ENCODE results near the gene ABCC1.

ABCC1 gene

GRCh38 chr16:15942931-15943690 lies 6.3 kb upstream of the ABCC1 start:
- no peak overlapping the region for H3K27ac ChIP-seq (ENCODE audit: insufficient read depth, low read length, poor library complexity, severe bottlenecking)
- H3K27me3 ChIP-seq (replicated peaks; ENCODE audit: control insufficient read depth, insufficient read depth, low read length, poor library complexity, severe bottlenecking): no peaks in the 10 kb centered on the region
- no peaks in the 10 kb centered on the region for H3K9me3 ChIP-seq (ENCODE audit: control insufficient read depth, low read length)
- no peaks in the 10 kb centered on the region for H3K36me3 ChIP-seq (ENCODE audit: control insufficient read depth, insufficient read depth, low read length)
- H3K4me3 ChIP-seq (ENCODE audit: insufficient read depth, low read depth, low read length, poor library complexity, severe bottlenecking): no peak overlapping the region
- no peaks in the 10 kb centered on the region for H3K4me1 ChIP-seq (ENCODE audit: control insufficient read depth, insufficient read depth, low read length, poor library complexity, severe bottlenecking)
- no peak for DNase-seq

- Histone ChIP-seq H3K4me1 (ENCODE audit: control insufficient read depth, insufficient read depth, low read length, poor library complexity, severe bottlenecking) (peaks cover 2% of the 10 kb centered on the region), H3K27me3 (replicated peaks; ENCODE audit: control insufficient read depth, insufficient read depth, low read length, poor library complexity, severe bottlenecking) (no peaks in the 10 kb centered on the region), H3K27ac (ENCODE audit: insufficient read depth, low read length, poor library complexity, severe bottlenecking) (no peak overlapping the region), H3K36me3 (ENCODE audit: control insufficient read depth, insufficient read depth, low read length) (no peaks in the 10 kb centered on the region), H3K4me3 (ENCODE audit: insufficient read depth, low read depth, low read length, poor library complexity, severe bottlenecking) (no peak overlapping the region), H3K9me3 (ENCODE audit: control insufficient read depth, low read length) (no peaks in the 10 kb centered on the region)
- DNase-seq: no peak
These were observed 3.0 kb upstream of the ABCC1 start for GRCh38 chr16:15946257-15947044.

- DNase-seq: no peak
These were observed 1.4 kb upstream of the ABCC1 start for GRCh38 chr16:15947983-15948509.

DNA sequence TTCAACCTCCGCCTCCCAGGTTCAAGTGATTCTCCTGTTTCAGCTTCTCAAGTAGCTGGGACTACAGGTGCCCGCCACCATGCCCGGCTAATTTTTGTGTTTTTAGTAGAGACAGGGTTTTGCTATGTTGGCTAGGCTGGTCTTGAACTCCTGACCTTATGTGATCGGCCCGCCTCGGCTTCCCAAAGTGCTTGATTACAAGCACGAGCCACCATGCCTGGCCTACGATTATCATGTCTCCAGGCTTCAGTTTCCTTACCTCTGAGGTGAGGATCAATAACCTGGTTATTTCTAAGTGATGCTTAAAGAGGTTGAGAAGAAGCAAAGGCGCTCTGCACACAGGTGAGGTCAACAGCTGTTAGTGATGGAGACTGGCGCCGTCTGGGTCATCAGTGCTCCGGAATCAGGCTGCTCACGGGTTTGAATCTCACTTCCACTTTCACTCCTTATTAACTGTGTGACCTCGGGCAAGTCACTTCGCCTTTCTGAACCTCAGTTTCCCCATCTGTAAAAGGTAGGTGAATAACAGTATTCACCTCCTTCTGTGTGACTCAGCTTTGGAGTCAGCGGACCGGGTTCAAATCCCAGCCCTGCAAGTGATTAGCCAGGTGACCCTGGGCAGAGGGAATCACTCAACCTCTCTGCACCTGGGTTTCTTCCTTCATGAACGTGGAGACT lies 745 bp upstream of the ABCC1 start:
- no peaks in the 10 kb centered on the region for H3K9me3 ChIP-seq (ENCODE audit: control insufficient read depth, low read length)
- DNase-seq: no peak
- peak overlapping the region; percentile 71 for H3K4me3 ChIP-seq (ENCODE audit: insufficient read depth, low read depth, low read length, poor library complexity, severe bottlenecking)
- no peaks in the 10 kb centered on the region for H3K36me3 ChIP-seq (ENCODE audit: control insufficient read depth, insufficient read depth, low read length)
- H3K4me1 ChIP-seq (ENCODE audit: control insufficient read depth, insufficient read depth, low read length, poor library complexity, severe bottlenecking): peaks cover 13% of the 10 kb centered on the region
- H3K27me3 ChIP-seq (replicated peaks; ENCODE audit: control insufficient read depth, insufficient read depth, low read length, poor library complexity, severe bottlenecking): no peaks in the 10 kb centered on the region
- H3K27ac ChIP-seq (ENCODE audit: insufficient read depth, low read length, poor library complexity, severe bottlenecking): peak overlapping the region; percentile 74

More at GRCh38 chr16:15947983-15948509, 1.4 kb upstream of the ABCC1 start:
- no peak overlapping the region for H3K27ac ChIP-seq (ENCODE audit: insufficient read depth, low read length, poor library complexity, severe bottlenecking)
- no peaks in the 10 kb centered on the region for H3K27me3 ChIP-seq (replicated peaks; ENCODE audit: control insufficient read depth, insufficient read depth, low read length, poor library complexity, severe bottlenecking)
- H3K36me3 ChIP-seq (ENCODE audit: control insufficient read depth, insufficient read depth, low read length): no peaks in the 10 kb centered on the region
- H3K9me3 ChIP-seq (ENCODE audit: control insufficient read depth, low read length): no peaks in the 10 kb centered on the region
- peaks cover 13% of the 10 kb centered on the region for H3K4me1 ChIP-seq (ENCODE audit: control insufficient read depth, insufficient read depth, low read length, poor library complexity, severe bottlenecking)
- no peak overlapping the region for H3K4me3 ChIP-seq (ENCODE audit: insufficient read depth, low read depth, low read length, poor library complexity, severe bottlenecking)

DNA sequence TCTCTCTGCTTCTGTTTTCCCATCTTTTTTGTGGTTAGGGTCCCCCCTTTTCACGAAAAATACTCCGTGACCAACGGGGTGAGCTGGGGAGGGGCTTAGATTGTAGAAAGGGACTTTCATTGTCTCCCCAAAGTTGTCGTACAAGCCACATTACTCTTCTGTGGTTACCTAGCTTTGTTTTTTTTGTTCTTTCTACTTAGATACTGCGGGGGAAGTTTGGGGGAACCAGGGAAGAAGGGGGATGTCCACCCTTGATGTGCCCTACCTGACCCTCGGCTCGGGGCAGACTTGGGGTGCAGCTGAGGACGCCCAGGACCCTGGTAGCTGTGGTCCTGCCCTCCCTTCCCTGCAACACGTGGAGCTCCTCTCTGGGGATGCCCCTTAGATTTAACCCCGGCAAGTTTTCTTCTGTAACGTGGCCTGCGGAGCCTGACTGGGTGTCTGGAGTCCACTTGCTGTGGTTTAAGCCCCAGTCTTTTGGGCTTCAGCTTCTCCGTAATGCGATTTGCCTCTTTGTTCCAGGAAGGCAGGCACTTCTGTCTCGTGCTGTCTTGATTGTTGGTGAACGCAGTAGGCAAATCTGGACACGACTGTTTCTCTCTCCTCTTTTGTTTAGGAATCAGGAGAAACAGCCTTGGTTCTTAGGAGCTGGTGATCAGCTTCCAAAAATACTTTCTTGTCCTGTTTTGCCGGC lies 892 bp downstream of the ABCC1 start:
- Histone ChIP-seq H3K27ac (ENCODE audit: insufficient read depth, low read length, poor library complexity, severe bottlenecking) (peak overlapping the region; percentile 98), H3K36me3 (ENCODE audit: control insufficient read depth, insufficient read depth, low read length) (no peaks in the 10 kb centered on the region), H3K4me1 (ENCODE audit: control insufficient read depth, insufficient read depth, low read length, poor library complexity, severe bottlenecking) (peaks cover 13% of the 10 kb centered on the region), H3K9me3 (ENCODE audit: control insufficient read depth, low read length) (no peaks in the 10 kb centered on the region), H3K27me3 (replicated peaks; ENCODE audit: control insufficient read depth, insufficient read depth, low read length, poor library complexity, severe bottlenecking) (no peaks in the 10 kb centered on the region), H3K4me3 (ENCODE audit: insufficient read depth, low read depth, low read length, poor library complexity, severe bottlenecking) (peak overlapping the region; percentile 58)
- DNase-seq: peak; percentile 28 to 47 (median 33)

DNA sequence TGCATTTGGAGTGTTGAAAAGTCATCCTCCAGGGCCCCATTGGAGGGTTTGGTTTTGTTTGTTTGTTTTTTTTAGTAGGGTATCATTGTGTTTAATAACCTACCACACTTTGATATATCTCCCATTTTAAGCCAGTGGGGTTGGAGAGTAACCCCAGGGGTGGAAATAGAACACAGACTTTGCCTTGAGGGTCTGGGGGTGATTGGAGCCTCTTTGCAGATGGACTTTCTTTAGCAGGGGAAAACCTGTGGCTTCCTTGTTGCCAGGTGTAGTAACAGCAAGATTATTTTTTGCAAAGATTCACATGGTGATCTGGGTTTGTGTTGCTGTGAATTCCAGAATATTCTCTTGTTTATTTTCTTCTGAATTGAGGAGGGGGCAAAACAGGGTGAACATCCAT lies 1.5 kb downstream of the ABCC1 start:
- no peaks in the 10 kb centered on the region for H3K9me3 ChIP-seq (ENCODE audit: control insufficient read depth, low read length)
- no peaks in the 10 kb centered on the region for H3K36me3 ChIP-seq (ENCODE audit: control insufficient read depth, insufficient read depth, low read length)
- peak overlapping the region; percentile 58 for H3K4me3 ChIP-seq (ENCODE audit: insufficient read depth, low read depth, low read length, poor library complexity, severe bottlenecking)
- H3K27ac ChIP-seq (ENCODE audit: insufficient read depth, low read length, poor library complexity, severe bottlenecking): peak overlapping the region; percentile 98
- no peaks in the 10 kb centered on the region for H3K27me3 ChIP-seq (replicated peaks; ENCODE audit: control insufficient read depth, insufficient read depth, low read length, poor library complexity, severe bottlenecking)
- DNase-seq: no peak
- peaks cover 13% of the 10 kb centered on the region for H3K4me1 ChIP-seq (ENCODE audit: control insufficient read depth, insufficient read depth, low read length, poor library complexity, severe bottlenecking)

- DNase-seq: no peak
- H3K36me3 ChIP-seq (ENCODE audit: control insufficient read depth, insufficient read depth, low read length): no peaks in the 10 kb centered on the region
- peaks cover 16% of the 10 kb centered on the region for H3K4me1 ChIP-seq (ENCODE audit: control insufficient read depth, insufficient read depth, low read length, poor library complexity, severe bottlenecking)
- no peaks in the 10 kb centered on the region for H3K9me3 ChIP-seq (ENCODE audit: control insufficient read depth, low read length)
- peak overlapping the region; percentile 10 for H3K4me3 ChIP-seq (ENCODE audit: insufficient read depth, low read depth, low read length, poor library complexity, severe bottlenecking)
- H3K27me3 ChIP-seq (replicated peaks; ENCODE audit: control insufficient read depth, insufficient read depth, low read length, poor library complexity, severe bottlenecking): no peaks in the 10 kb centered on the region
- peak overlapping the region; percentile 98 for H3K27ac ChIP-seq (ENCODE audit: insufficient read depth, low read length, poor library complexity, severe bottlenecking)
These were observed 2.4 kb downstream of the ABCC1 start for GRCh38 chr16:15951852-15952251.

- peaks cover 16% of the 10 kb centered on the region for H3K4me1 ChIP-seq (ENCODE audit: control insufficient read depth, insufficient read depth, low read length, poor library complexity, severe bottlenecking)
These were observed 2.9 kb downstream of the ABCC1 start for GRCh38 chr16:15952265-15952711.

DNA sequence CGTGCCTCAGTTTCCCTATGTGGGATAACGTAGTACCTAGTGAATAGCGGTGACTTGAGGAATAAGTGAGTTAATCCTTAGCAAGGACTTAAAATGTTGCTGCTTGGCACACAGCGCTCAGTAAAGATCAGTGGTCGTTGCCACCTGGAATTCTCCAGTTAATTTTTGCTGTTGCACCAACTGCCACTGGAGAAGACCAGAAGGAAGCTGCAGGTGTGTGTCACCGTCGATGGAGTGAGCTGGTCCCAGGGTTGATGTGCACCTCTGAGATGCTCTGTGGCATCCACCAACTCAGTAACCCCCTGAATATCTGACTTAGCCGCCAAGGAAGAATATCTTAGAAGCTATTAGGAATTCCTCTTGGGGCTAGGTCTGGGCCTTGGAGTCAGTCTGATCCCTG lies 4.1 kb downstream of the ABCC1 start:
- H3K36me3 ChIP-seq (ENCODE audit: control insufficient read depth, insufficient read depth, low read length): no peaks in the 10 kb centered on the region
- H3K27ac ChIP-seq (ENCODE audit: insufficient read depth, low read length, poor library complexity, severe bottlenecking): no peak overlapping the region
- H3K9me3 ChIP-seq (ENCODE audit: control insufficient read depth, low read length): no peaks in the 10 kb centered on the region
- H3K4me3 ChIP-seq (ENCODE audit: insufficient read depth, low read depth, low read length, poor library complexity, severe bottlenecking): no peak overlapping the region
- no peaks in the 10 kb centered on the region for H3K27me3 ChIP-seq (replicated peaks; ENCODE audit: control insufficient read depth, insufficient read depth, low read length, poor library complexity, severe bottlenecking)
- DNase-seq: no peak
- H3K4me1 ChIP-seq (ENCODE audit: control insufficient read depth, insufficient read depth, low read length, poor library complexity, severe bottlenecking): peaks cover 16% of the 10 kb centered on the region

More at GRCh38 chr16:15952265-15952711, 2.9 kb downstream of the ABCC1 start:
- peak overlapping the region; percentile 98 for H3K27ac ChIP-seq (ENCODE audit: insufficient read depth, low read length, poor library complexity, severe bottlenecking)
- DNase-seq: no peak
- no peak overlapping the region for H3K4me3 ChIP-seq (ENCODE audit: insufficient read depth, low read depth, low read length, poor library complexity, severe bottlenecking)
- H3K36me3 ChIP-seq (ENCODE audit: control insufficient read depth, insufficient read depth, low read length): no peaks in the 10 kb centered on the region
- no peaks in the 10 kb centered on the region for H3K27me3 ChIP-seq (replicated peaks; ENCODE audit: control insufficient read depth, insufficient read depth, low read length, poor library complexity, severe bottlenecking)
- no peaks in the 10 kb centered on the region for H3K9me3 ChIP-seq (ENCODE audit: control insufficient read depth, low read length)
